ENCODE measurements around the gene KRTAP24-1. TPM values are rescaled to one million over a fixed set of nuclear protein-coding genes. Genes with fewer than 3 reads are reported as not detected.

Gene KRTAP24-1
- total and polyA plus RNA-seq, 2 of the 4 experiments (the other 2 are of a cell fraction), result not detected

DNA sequence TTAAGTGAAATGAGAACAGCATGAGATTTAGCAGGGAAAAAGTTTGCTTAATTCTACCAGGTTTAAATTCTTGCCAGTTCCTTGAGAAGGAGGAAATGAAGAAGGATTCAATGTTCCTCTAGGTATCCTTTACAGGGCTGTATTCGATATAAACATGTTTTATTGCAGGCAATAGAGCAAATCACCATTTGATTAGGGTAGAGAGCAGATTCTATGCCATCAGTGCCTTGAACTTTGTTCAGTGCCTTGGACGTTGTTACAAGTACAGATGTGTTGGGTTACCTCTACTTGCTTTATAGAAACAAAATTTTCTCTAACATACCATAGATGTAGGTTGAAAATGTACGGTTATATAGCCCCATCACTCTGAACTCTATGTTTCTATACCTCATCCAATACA lies 48.7 kb downstream of the KRTAP24-1 start:
- intact Hi-C loops (cut with micrococcal nuclease), result no loop called here
- H4K91ac ChIP-seq (ENCODE audit: insufficient read depth, low read depth, low read length), result no peak overlapping the region
- H3K14ac ChIP-seq (replicated peaks; ENCODE audit: low read depth, low read length), result no peak overlapping the region
- H3K36me3 ChIP-seq (ENCODE audit: control insufficient read depth, insufficient read depth, low read length), result no peaks in the 10 kb centered on the region
- no peak overlapping the region for H2BK15ac ChIP-seq (ENCODE audit: low read depth, low read length)
- dilution Hi-C loops (cut with HindIII; ENCODE audit: low sequenced_read_pairs, unreplicated experiment), result no loop called here
- H3K27me3 ChIP-seq (ENCODE audit: control insufficient read depth, insufficient read depth, low read length), result no peaks in the 10 kb centered on the region
- H4K5ac ChIP-seq (ENCODE audit: low read depth, low read length), result no peak overlapping the region
- TF ChIP-seq CEBPB (IDR thresholded peaks at IDR 0.05; ENCODE audit: low read depth, low read length) (no peak), CHD1 (IDR thresholded peaks at IDR 0.05; ENCODE audit: low read depth, low read length) (no peak), MXI1 (IDR thresholded peaks at IDR 0.05; ENCODE audit: borderline replicate concordance, low read depth, low read length) (no peak), NFE2L2 (IDR thresholded peaks at IDR 0.05; ENCODE audit: low read depth, low read length) (no peak), RFX5 (IDR thresholded peaks at IDR 0.05; ENCODE audit: low read depth, low read length) (no peak), RCOR1 (IDR thresholded peaks at IDR 0.05; ENCODE audit: insufficient replicate concordance, low read length) (no peak), MAZ (IDR thresholded peaks at IDR 0.05; ENCODE audit: borderline replicate concordance, low read depth, low read length) (no peak), FOS (IDR thresholded peaks at IDR 0.05; ENCODE audit: low read depth, low read length) (no peak), BHLHE40 (IDR thresholded peaks at IDR 0.05; ENCODE audit: low read depth, low read length) (no peak), MAFK (IDR thresholded peaks at IDR 0.05; ENCODE audit: low read depth, low read length) (no peak), RAD21 (IDR thresholded peaks at IDR 0.05; ENCODE audit: low read length) (no peak), SMC3 (IDR thresholded peaks at IDR 0.05; ENCODE audit: low read depth, low read length) (no peak), POLR2A (IDR thresholded peaks at IDR 0.05; ENCODE audit: low read depth, low read length) (no peak)
- TF ChIP-seq, protein P1, sequence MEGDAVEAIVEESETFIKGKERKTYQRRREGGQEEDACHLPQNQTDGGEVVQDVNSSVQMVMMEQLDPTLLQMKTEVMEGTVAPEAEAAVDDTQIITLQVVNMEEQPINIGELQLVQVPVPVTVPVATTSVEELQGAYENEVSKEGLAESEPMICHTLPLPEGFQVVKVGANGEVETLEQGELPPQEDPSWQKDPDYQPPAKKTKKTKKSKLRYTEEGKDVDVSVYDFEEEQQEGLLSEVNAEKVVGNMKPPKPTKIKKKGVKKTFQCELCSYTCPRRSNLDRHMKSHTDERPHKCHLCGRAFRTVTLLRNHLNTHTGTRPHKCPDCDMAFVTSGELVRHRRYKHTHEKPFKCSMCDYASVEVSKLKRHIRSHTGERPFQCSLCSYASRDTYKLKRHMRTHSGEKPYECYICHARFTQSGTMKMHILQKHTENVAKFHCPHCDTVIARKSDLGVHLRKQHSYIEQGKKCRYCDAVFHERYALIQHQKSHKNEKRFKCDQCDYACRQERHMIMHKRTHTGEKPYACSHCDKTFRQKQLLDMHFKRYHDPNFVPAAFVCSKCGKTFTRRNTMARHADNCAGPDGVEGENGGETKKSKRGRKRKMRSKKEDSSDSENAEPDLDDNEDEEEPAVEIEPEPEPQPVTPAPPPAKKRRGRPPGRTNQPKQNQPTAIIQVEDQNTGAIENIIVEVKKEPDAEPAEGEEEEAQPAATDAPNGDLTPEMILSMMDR (conservative IDR thresholded peaks at IDR 0.05; ENCODE audit: low read depth, low read length), result no peak
- TF ChIP-seq, protein P2, sequence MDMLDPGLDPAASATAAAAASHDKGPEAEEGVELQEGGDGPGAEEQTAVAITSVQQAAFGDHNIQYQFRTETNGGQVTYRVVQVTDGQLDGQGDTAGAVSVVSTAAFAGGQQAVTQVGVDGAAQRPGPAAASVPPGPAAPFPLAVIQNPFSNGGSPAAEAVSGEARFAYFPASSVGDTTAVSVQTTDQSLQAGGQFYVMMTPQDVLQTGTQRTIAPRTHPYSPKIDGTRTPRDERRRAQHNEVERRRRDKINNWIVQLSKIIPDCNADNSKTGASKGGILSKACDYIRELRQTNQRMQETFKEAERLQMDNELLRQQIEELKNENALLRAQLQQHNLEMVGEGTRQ (IDR thresholded peaks at IDR 0.05; ENCODE audit: low read depth, low read length), result no peak
- TF ChIP-seq, protein P3, sequence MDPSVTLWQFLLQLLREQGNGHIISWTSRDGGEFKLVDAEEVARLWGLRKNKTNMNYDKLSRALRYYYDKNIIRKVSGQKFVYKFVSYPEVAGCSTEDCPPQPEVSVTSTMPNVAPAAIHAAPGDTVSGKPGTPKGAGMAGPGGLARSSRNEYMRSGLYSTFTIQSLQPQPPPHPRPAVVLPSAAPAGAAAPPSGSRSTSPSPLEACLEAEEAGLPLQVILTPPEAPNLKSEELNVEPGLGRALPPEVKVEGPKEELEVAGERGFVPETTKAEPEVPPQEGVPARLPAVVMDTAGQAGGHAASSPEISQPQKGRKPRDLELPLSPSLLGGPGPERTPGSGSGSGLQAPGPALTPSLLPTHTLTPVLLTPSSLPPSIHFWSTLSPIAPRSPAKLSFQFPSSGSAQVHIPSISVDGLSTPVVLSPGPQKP (IDR thresholded peaks at IDR 0.05; ENCODE audit: borderline replicate concordance, low read depth, low read length), result no peak
- H3K79me1 ChIP-seq (ENCODE audit: low read depth in 1 of 2, low read length in 2 of 2), result no peaks in the 10 kb centered on the region
- no peaks in the 10 kb centered on the region for H3K9me1 ChIP-seq (ENCODE audit: insufficient read depth, low read length)
- ChIA-PET CTCF (no interaction called here), POLR2A (ENCODE audit: unreplicated experiment) (no interaction called here)
- no peak overlapping the region for H2BK120ac ChIP-seq (ENCODE audit: low read depth, low read length)
- no peak overlapping the region for H4K8ac ChIP-seq (ENCODE audit: low read depth in 2 of 2, low read length in 2 of 2)
- H2AK9ac ChIP-seq (replicated peaks; ENCODE audit: low read depth, low read length, poor library complexity), result no peak overlapping the region
- H2BK20ac ChIP-seq (ENCODE audit: low read depth, low read length), result no peak overlapping the region
- no peak overlapping the region for H3K9ac ChIP-seq (ENCODE audit: low read depth, low read length)
- no peak overlapping the region for H2AK5ac ChIP-seq (ENCODE audit: low read depth, low read length)
- H4K20me1 ChIP-seq (ENCODE audit: insufficient read depth, low read length), result no peaks in the 10 kb centered on the region
- no peak overlapping the region for H3K18ac ChIP-seq (ENCODE audit: low read depth, low read length)
- no TSS peak for BruUV-seq (replicated peaks)
- peaks cover 2% of the 10 kb centered on the region; the same call in 1 of the 2 replicates for H3K9me3 ChIP-seq (ENCODE audit: control insufficient read depth, insufficient read depth, low read length)
- ATAC-seq (ENCODE audit: low read depth) (no peak), DNase-seq (no peak)
- no peaks in the 10 kb centered on the region for H3K4me1 ChIP-seq (ENCODE audit: control insufficient read depth, insufficient read depth, low read length)
- no peak overlapping the region for H3K4me3 ChIP-seq (ENCODE audit: insufficient read depth, low read depth, low read length)
- H2AFZ ChIP-seq (replicated peaks; ENCODE audit: low read length, poor library complexity), result no peak overlapping the region
- no peak overlapping the region for H2BK5ac ChIP-seq (ENCODE audit: low read depth, low read length, poor library complexity, severe bottlenecking)
- no peak overlapping the region for H3K4me2 ChIP-seq (ENCODE audit: low read depth, low read length)
- H3K27ac ChIP-seq (ENCODE audit: insufficient read depth, low read length), result no peak overlapping the region
- no peak overlapping the region for H3K4ac ChIP-seq (ENCODE audit: low read depth, low read length)
- no CpG with 5 or more reads among the region's 3 CpGs for WGBS, 2 experiments (ENCODE audit: extremely low coverage in 2 of 2, insufficient read length in 1 of 2)
- no peak overlapping the region for H3K56ac ChIP-seq (ENCODE audit: extremely low read depth, insufficient read depth, low read length)
- in situ Hi-C loops (cut with MboI; ENCODE audit: low sequenced_read_pairs), result no loop called here
- H3K23ac ChIP-seq (ENCODE audit: low read depth, low read length), result no peak overlapping the region
